ENCODE results near the gene PAK4.

Gene PAK4

DNA sequence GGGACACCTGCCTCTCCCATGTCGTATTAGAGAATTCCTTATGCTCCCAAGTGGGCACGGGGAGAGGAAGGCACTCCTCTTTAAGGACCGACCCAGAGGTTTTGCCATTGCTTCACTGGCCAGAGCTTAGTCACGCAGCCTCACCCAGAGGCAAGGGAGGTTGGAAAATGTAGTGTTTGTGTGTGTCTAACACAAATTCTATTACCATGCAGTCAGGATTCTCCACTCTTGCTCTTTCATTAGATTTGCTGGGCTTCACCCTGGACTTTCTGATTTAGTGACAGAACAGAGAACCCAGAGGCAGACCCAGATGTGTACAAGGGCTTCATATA lies 56.6 kb downstream of the PAK4 start:
- H3K27me3 ChIP-seq = no peaks in the 10 kb centered on the region
- H3K4me1 ChIP-seq = peaks cover 2% of the 10 kb centered on the region; the same call in 1 of the 2 replicates
- TF ChIP-seq, protein P1, sequence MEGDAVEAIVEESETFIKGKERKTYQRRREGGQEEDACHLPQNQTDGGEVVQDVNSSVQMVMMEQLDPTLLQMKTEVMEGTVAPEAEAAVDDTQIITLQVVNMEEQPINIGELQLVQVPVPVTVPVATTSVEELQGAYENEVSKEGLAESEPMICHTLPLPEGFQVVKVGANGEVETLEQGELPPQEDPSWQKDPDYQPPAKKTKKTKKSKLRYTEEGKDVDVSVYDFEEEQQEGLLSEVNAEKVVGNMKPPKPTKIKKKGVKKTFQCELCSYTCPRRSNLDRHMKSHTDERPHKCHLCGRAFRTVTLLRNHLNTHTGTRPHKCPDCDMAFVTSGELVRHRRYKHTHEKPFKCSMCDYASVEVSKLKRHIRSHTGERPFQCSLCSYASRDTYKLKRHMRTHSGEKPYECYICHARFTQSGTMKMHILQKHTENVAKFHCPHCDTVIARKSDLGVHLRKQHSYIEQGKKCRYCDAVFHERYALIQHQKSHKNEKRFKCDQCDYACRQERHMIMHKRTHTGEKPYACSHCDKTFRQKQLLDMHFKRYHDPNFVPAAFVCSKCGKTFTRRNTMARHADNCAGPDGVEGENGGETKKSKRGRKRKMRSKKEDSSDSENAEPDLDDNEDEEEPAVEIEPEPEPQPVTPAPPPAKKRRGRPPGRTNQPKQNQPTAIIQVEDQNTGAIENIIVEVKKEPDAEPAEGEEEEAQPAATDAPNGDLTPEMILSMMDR (IDR thresholded peaks at IDR 0.05; ENCODE audit: low read depth, low read length) = no peak
- no peaks in the 10 kb centered on the region for H3K9me3 ChIP-seq
- H3K4me3 ChIP-seq (ENCODE audit: low read depth, low read length) = no peak overlapping the region
- no peak for DNase-seq
- peaks cover 8% of the 10 kb centered on the region; the same call in 1 of the 2 replicates for H3K36me3 ChIP-seq

DNA sequence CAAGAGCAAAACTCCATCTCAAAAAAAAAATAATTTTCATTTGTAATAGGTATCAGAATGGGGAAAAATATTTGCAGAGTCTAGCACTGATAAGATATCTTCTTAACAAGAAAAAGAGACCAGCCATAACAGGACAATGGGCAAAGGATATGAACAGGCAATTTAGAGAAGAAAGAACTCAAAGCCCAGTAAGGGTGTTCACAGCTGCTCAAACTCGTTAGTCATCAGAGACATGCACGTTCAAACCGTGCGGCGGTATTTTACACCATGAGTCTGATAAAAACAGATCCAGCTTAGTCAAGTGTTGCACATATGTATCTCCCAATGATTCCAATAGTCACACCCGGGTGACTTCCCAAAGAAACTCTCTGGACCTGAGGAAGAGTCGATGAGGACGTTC lies 57.5 kb downstream of the PAK4 start:
- H3K27me3 ChIP-seq = no peaks in the 10 kb centered on the region
- peaks cover 2% of the 10 kb centered on the region; the same call in 1 of the 2 replicates for H3K4me1 ChIP-seq
- no peak for DNase-seq
- no peaks in the 10 kb centered on the region for H3K9me3 ChIP-seq
- peaks cover 8% of the 10 kb centered on the region; the same call in 1 of the 2 replicates for H3K36me3 ChIP-seq
- TF ChIP-seq, protein P1 (IDR thresholded peaks at IDR 0.05; ENCODE audit: low read depth, low read length) = no peak
- no peak overlapping the region for H3K4me3 ChIP-seq (ENCODE audit: low read depth, low read length)

DNA sequence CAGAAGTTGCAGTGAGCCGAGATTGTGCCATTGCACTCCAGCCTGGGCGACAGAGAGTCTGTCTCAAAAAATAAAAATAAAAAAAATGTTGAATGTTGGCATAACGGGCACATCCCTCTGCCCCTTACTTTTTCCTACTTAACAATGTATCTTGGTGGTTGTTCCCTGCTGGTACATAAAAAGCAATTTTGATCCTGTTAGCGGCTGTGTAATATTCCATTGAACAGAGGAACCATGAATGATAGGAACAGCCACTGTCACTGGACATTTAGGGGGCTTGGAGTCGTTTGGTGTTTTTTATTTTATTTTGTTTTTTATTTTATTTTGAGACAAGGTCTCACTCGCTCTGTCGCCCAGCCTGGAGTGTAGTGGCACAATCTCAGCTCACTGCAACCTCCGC lies 60.8 kb downstream of the PAK4 start:
- Histone ChIP-seq H3K4me3 (ENCODE audit: low read depth, low read length) (no peak overlapping the region), H3K27me3 (no peaks in the 10 kb centered on the region), H3K4me1 (peaks cover 6% of the 10 kb centered on the region; the same call in 1 of the 2 replicates), H3K9me3 (no peaks in the 10 kb centered on the region), H3K36me3 (peaks cover 3% of the 10 kb centered on the region; the same call in 1 of the 2 replicates)
- no peak for DNase-seq
- TF ChIP-seq, protein P1 (IDR thresholded peaks at IDR 0.05; ENCODE audit: low read depth, low read length) = no peak

DNA sequence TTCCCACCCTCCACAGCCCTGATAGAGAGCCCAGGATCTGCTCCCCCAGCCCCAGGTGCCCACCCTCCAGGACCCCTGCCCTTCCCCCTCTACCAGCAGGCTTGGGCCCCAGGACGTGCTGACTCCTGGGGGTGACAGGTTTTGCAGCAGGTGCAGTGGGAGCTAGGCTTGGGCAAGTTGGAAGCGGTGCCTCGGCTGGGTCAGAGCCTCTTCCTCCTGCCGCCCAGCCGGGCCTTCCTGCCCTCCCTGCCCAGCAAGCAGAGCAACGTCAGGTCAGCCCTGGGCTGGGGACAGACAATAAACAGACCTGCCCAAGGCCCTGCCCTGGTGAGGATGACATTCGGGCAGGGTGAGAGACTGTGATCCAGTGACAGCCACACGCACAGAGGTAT lies 62.0 kb downstream of the PAK4 start:
- Histone ChIP-seq H3K4me1 (peaks cover 6% of the 10 kb centered on the region; the same call in 1 of the 2 replicates), H3K9me3 (no peaks in the 10 kb centered on the region), H3K27me3 (no peaks in the 10 kb centered on the region), H3K4me3 (ENCODE audit: low read depth, low read length) (no peak overlapping the region), H3K36me3 (peaks cover 3% of the 10 kb centered on the region; the same call in 1 of the 2 replicates)
- TF ChIP-seq, protein P1 (IDR thresholded peaks at IDR 0.05; ENCODE audit: low read depth, low read length) = no peak
- no peak for DNase-seq

DNA sequence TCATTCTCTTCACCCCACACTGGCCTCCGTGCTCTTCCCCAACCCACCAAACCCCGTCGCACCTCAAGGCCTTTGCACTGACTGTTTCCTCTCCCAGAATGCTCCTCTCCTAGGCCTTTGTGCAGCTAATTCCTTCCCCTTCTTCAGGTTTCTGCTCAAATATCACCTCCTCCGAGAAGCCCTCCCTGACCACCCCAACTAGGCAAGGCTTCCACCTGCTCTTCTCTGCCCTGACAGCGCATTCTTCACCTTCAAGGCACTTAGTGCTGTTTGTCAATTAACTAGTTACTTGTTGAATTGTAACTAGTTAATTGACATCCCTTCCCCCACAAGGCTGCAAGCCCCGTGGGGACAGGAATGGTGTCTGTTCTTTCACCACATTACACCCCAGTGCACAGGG lies 63.4 kb downstream of the PAK4 start:
- no peak for DNase-seq
- H3K4me1 ChIP-seq = peaks cover 6% of the 10 kb centered on the region; the same call in 1 of the 2 replicates
- H3K36me3 ChIP-seq = no peaks in the 10 kb centered on the region
- TF ChIP-seq, protein P1 (IDR thresholded peaks at IDR 0.05; ENCODE audit: low read depth, low read length) = no peak
- H3K4me3 ChIP-seq (ENCODE audit: low read depth, low read length) = no peak overlapping the region
- no peaks in the 10 kb centered on the region for H3K9me3 ChIP-seq
- H3K27me3 ChIP-seq = no peaks in the 10 kb centered on the region

DNA sequence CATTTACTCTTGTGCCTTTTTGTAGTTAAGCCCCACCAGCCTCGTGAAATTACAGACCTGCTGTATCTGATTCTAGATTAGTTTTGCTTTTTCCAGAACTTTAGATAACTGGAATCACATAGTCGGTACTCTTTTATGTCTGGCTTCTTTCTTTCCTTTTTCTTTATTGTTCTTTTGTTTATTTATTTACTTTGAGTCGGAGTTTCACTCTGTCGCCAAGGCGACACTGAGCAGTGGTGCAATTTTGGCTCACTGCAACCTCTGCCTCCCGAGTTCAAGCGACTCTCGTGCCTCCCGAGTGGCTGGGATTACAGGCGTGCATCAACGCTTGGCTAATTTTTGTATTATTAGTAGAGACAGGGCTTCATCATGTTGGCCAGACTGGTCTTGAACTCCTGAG lies 65.2 kb downstream of the PAK4 start:
- TF ChIP-seq, protein P1 (IDR thresholded peaks at IDR 0.05; ENCODE audit: low read depth, low read length) = no peak
- H3K4me1 ChIP-seq = peaks cover 10% of the 10 kb centered on the region
- peaks cover 4% of the 10 kb centered on the region for H3K27me3 ChIP-seq
- H3K36me3 ChIP-seq = no peaks in the 10 kb centered on the region
- H3K9me3 ChIP-seq = no peaks in the 10 kb centered on the region
- no peak for DNase-seq
- no peak overlapping the region for H3K4me3 ChIP-seq (ENCODE audit: low read depth, low read length)

All from BE2C (cell line).